K562 (cell line): Measurements from ENCODE around the gene SPATA21. TPM values are rescaled to one million over a fixed set of nuclear protein-coding genes. Genes with fewer than 3 reads are reported as not detected.
A peak's percentile ranks its signal among the peaks of the same experiment; 100 is the strongest.

ENCODE experiments used
- ESRRA ChIP-seq: fragments of 450-650 bp; IDR thresholded peaks from 2 replicates; pipeline ENCODE4 v1.6.1; 2014; ENCODE audit warnings: low read depth, mild to moderate bottlenecking, moderate library complexity, borderline replicate concordance
- EZH2 ChIP-seq: IDR thresholded peaks from 2 replicates; pipeline ENCODE4 v1.6.1; 2012; ENCODE audit warnings: low read depth, mild to moderate bottlenecking, inconsistent platforms, low read length, borderline replicate concordance
- GATAD2A ChIP-seq: fragments of 450-650 bp; IDR thresholded peaks from 2 replicates; pipeline ENCODE4 v1.6.1; 2017
- HNRNPH1 ChIP-seq: fragments of 200-400 bp; formaldehyde crosslinking; optimal IDR thresholded peaks from 2 replicates; pipeline ENCODE3; 2017; ENCODE audit warnings: low read depth, mild to moderate bottlenecking, low read length, moderate library complexity
- NFE2 ChIP-seq: IDR thresholded peaks from 2 replicates; pipeline ENCODE4 v1.6.1; 2014; ENCODE audit warnings: antibody characterized with exemption, low read depth
- POLR2H ChIP-seq: IDR thresholded peaks from 2 replicates; pipeline ENCODE4 v1.6.1; 2016; ENCODE audit warnings: missing genetic modification characterization, low read depth, mild to moderate bottlenecking, control low read depth, missing compliant biosample characterization, moderate library complexity
- RBBP5 ChIP-seq: fragments of 200-600 bp; sonication (generic); IDR thresholded peaks from 2 replicates; pipeline ENCODE4 v1.6.1; 2012; ENCODE audit warnings: borderline replicate concordance, mild to moderate bottlenecking, low read length, control low read depth, inconsistent platforms; ENCODE audit not compliant: insufficient read depth, poor library complexity, severe bottlenecking
- RCOR1 ChIP-seq, 2 experiments: IDR thresholded peaks; 2 replicates each; pipeline ENCODE4 v1.6.1; 2012; ENCODE audit warnings: low read depth in 2 of 2, low read length in 2 of 2, borderline replicate concordance in 1 of 2, improper control_type of control experiment in 1 of 2
- TARDBP ChIP-seq: fragments of 450-650 bp; IDR thresholded peaks from 2 replicates; pipeline ENCODE4 v1.6.1; 2016
- TCF15 ChIP-seq: fragments of 250-450 bp; sonication (Bioruptor Pico); IDR thresholded peaks from 2 replicates; pipeline ENCODE4 v1.8.0; 2022; ENCODE audit warnings: moderate library complexity, mild to moderate bottlenecking, inconsistent platforms
- TEAD1 ChIP-seq, 2 experiments: fragments of 450-650 bp in 1 of 2; sonication (generic) in 1 of 2; formaldehyde crosslinking; IDR thresholded peaks; 2 replicates each; pipeline versions ENCODE4 v1.4.0 to v1.8.0; 2020 to 2022; ENCODE audit warnings: mild to moderate bottlenecking in 2 of 2, missing genetic modification reagents in 1 of 2
- ZC3H8 ChIP-seq: fragments of 450-650 bp; IDR thresholded peaks from 2 replicates; pipeline ENCODE4 v1.6.1; 2017
- ZNF133 ChIP-seq: fragments of 250-450 bp; sonication (Bioruptor Pico); IDR thresholded peaks from 2 replicates; pipeline ENCODE4 v1.4.0; 2020; ENCODE audit warnings: mild to moderate bottlenecking
- ZNF277 ChIP-seq: fragments of 250-450 bp; sonication (Bioruptor Pico); IDR thresholded peaks from 2 replicates; pipeline ENCODE4 v1.8.0; 2022; ENCODE audit warnings: inconsistent platforms, mild to moderate bottlenecking, moderate library complexity, borderline replicate concordance
- ZNF316 ChIP-seq: fragments of 450-650 bp; IDR thresholded peaks from 2 replicates; pipeline ENCODE4 v1.6.1; 2016
- ZNF518B ChIP-seq: fragments of 250-450 bp; sonication (Bioruptor Pico); IDR thresholded peaks from 2 replicates; pipeline ENCODE4 v1.5.0; 2021; ENCODE audit warnings: mild to moderate bottlenecking, moderate library complexity
- polyA plus RNA-seq, 8 experiments: library from polyadenylated mRNA; depleted of rRNA in 4 of 8; stranded (reverse) in 5 of 8; unstranded in 3 of 8; fragments of >200 nt; fragmentation: Nextera tagmentation in 2 of 8; fragmentation: Illumina TruSeq in 1 of 8; extraction: Ambion mirVana in 2 of 8; extraction: Trizol in 1 of 8; gene quantifications; 2 replicates each; pipeline versions ENCODE4 v1.2.1 to v1.2.3, GENCODE V29; 2011 to 2014; ENCODE audit warnings: inconsistent platforms in 1 of 8, missing spikeins in 1 of 8
- total RNA-seq, 7 experiments: library from RNA; depleted of rRNA in 6 of 7; stranded (reverse); fragments of >200 nt in 6 of 7; fragmentation: Illumina TruSeq in 2 of 7; extraction: Trizol in 2 of 7; gene quantifications; 2 replicates each; pipeline versions ENCODE4 v1.2.1 to v1.2.3, GENCODE V29; 2011 to 2021; ENCODE audit warnings: low replicate concordance in 1 of 7

Gene SPATA21
- total and polyA plus RNA-seq, 9 of the 15 experiments (the other 6 are each of a cell fraction or from before 2014, with no cell fraction given), result 0.10 to 0.36 (median 0.13) TPM; not detected in 3

GRCh38 chr1:16349847-16350406 is 87.3 kb downstream of the SPATA21 start (continued):
- TF ChIP-seq ZNF518B (CRISPR knock-in tag) (no peak), GATAD2A (no peak), ZC3H8 (no peak), RBBP5 (no peak), RCOR1 (IDR thresholded peaks at IDR 0.05; ENCODE audit: borderline replicate concordance in 1 of 2, low read depth in 2 of 2, low read length in 2 of 2) (no peak), TEAD1 (CRISPR knock-in tag; IDR thresholded peaks at IDR 0.05) (no peak), ZNF316 (peak; percentile 71; the same call in 1 of the 2 replicates), TARDBP (no peak), HNRNPH1 (no peak), NFE2 (peak; percentile 59), ESRRA (peak; percentile 30; the same call in 1 of the 2 replicates), ZNF133 (CRISPR knock-in tag) (no peak), EZH2 (no peak), ZNF277 (CRISPR knock-in tag) (no peak), POLR2H (tag) (peak; percentile 34; the same call in 1 of the 2 replicates), TCF15 (CRISPR knock-in tag) (no peak)
- TF ChIP-seq, all 486 proteins: peak for 33
